ENCODE results near the gene MAP1S.

The MAP1S gene

DNA sequence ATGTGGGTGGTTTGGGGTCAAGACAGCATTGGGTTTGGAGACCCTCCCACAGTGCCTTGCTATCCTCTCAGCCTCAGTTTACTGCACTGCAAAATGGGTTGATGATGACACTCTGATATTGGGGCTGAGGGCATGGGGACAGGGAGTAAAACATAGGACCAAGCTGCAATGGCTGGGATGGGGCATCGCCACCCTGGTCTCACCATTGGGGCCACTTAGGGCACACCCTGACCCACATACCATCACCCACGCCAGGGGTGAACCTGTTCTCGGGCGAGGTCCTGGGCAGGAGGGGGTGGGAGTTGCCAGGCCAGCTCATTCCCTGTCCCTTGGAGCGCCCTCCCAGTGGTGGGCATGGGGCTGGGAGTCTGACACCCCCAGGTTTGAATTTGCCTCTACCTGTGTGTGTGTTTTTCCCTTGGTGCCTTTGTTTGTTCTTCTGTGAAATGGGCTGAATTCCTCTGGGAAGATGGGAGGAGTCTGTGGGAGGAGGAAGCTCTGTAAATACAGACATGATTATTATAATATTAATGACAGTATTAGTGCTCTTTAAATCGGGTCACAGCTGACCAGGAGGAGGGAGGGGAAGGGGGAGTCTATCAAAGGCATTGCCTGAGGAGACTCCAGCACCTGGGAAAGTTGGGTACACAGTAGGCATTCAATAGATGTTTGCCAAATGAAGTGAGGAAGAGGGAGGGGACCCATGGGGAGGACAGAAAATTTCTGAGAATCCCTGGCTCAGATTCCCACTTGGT lies 29.8 kb downstream of the MAP1S start:
- H4K8ac ChIP-seq (ENCODE audit: low read length): no peak overlapping the region
- H2BK5ac ChIP-seq (ENCODE audit: low read depth, low read length, poor library complexity, severe bottlenecking): no peak overlapping the region
- peaks cover 0 to 7% of the 10 kb centered on the region in 2 experiments for H3K27me3 ChIP-seq (ENCODE audit: control insufficient read depth in 1 of 2, insufficient read depth in 1 of 2, low read length in 2 of 2)
- no peak overlapping the region for H3K18ac ChIP-seq (ENCODE audit: low read depth in 1 of 2, low read length in 2 of 2)
- H3K4ac ChIP-seq (ENCODE audit: low read depth in 1 of 2, low read length in 2 of 2): no peak overlapping the region
- H2BK15ac ChIP-seq (ENCODE audit: low read depth, poor library complexity, severe bottlenecking): no peak overlapping the region
- H2BK120ac ChIP-seq (ENCODE audit: low read depth, low read length): no peak overlapping the region
- 69% methylated on average over 4 of the region's 6 CpGs for WGBS
- no peaks in the 10 kb centered on the region for H3K36me3 ChIP-seq (ENCODE audit: control insufficient read depth in 1 of 2, insufficient read depth in 2 of 2, low read depth in 1 of 2, low read length in 2 of 2)
- H3K4me2 ChIP-seq (ENCODE audit: low read length, poor library complexity, severe bottlenecking): no peak overlapping the region
- no peak overlapping the region for H4K91ac ChIP-seq (ENCODE audit: low read length)
- DNase-seq: no peak
- no peak overlapping the region for H2AFZ ChIP-seq (ENCODE audit: low read depth, low read length)
- H2BK12ac ChIP-seq (ENCODE audit: low read length in 2 of 2): no peak overlapping the region
- H3K9me3 ChIP-seq (ENCODE audit: control insufficient read depth, low read length): no peaks in the 10 kb centered on the region
- no peak overlapping the region for H3K14ac ChIP-seq (ENCODE audit: low read length in 2 of 2)
- no peak overlapping the region for H3K27ac ChIP-seq (ENCODE audit: low read length, poor library complexity, severe bottlenecking)
- peaks cover 6% of the 10 kb centered on the region for H3K4me1 ChIP-seq (ENCODE audit: control insufficient read depth, insufficient read depth, low read depth, low read length)
- H2AK5ac ChIP-seq (ENCODE audit: low read length, severe bottlenecking): no peak overlapping the region
- no peaks in the 10 kb centered on the region for H3K79me1 ChIP-seq (replicated peaks; ENCODE audit: low read length, poor library complexity, severe bottlenecking)
- no peak overlapping the region for H3K9ac ChIP-seq (ENCODE audit: low read length)
- H3K4me3 ChIP-seq (ENCODE audit: insufficient read depth in 1 of 2, low read depth in 1 of 2, low read length in 2 of 2): no peak overlapping the region
- no peak overlapping the region for H3K23ac ChIP-seq (ENCODE audit: low read length in 2 of 2)

DNA sequence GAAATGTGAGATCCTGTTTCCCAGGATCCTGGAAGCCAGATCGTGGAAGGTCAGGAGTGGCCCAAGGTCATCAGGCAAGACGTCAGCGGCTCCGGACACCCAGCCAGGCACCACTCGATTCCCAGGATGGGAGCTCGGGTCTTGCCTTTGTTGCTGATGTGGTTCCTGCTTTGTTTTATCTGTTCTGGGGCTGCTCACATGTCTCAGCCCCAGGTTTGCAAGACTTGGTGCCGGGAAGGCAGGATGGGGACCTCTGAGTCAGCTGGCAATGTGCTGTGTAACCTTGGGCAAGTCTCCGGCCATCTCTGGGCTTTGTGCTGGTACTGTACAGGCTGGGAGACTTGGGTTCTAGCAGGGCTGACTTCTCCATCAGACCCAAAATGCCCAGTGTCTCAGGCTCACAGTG lies 30.6 kb downstream of the MAP1S start:
- Histone ChIP-seq H3K4me2 (ENCODE audit: low read length, poor library complexity, severe bottlenecking) (no peak overlapping the region), H3K23ac (ENCODE audit: low read length in 2 of 2) (no peak overlapping the region), H3K9me3 (ENCODE audit: control insufficient read depth, low read length) (no peaks in the 10 kb centered on the region), H3K4ac (ENCODE audit: low read depth in 1 of 2, low read length in 2 of 2) (no peak overlapping the region), H2AFZ (ENCODE audit: low read depth, low read length) (no peak overlapping the region), H2AK5ac (ENCODE audit: low read length, severe bottlenecking) (no peak overlapping the region), H3K4me1 (ENCODE audit: control insufficient read depth, insufficient read depth, low read depth, low read length) (peaks cover 6% of the 10 kb centered on the region), H2BK120ac (ENCODE audit: low read depth, low read length) (no peak overlapping the region), H3K14ac (ENCODE audit: low read length in 2 of 2) (no peak overlapping the region), H2BK12ac (ENCODE audit: low read length in 2 of 2) (no peak overlapping the region), H3K27me3 (ENCODE audit: control insufficient read depth in 1 of 2, insufficient read depth in 1 of 2, low read length in 2 of 2) (peaks cover 0 to 7% of the 10 kb centered on the region in 2 experiments), H4K91ac (ENCODE audit: low read length) (no peak overlapping the region), H3K9ac (ENCODE audit: low read length) (no peak overlapping the region), H4K8ac (ENCODE audit: low read length) (peak overlapping the region; percentile 17), H3K79me1 (replicated peaks; ENCODE audit: low read length, poor library complexity, severe bottlenecking) (no peaks in the 10 kb centered on the region), H3K27ac (ENCODE audit: low read length, poor library complexity, severe bottlenecking) (no peak overlapping the region), H3K4me3 (ENCODE audit: insufficient read depth in 1 of 2, low read depth in 1 of 2, low read length in 2 of 2) (peak overlapping the region in 1 of 2 experiments; percentile 4), H3K36me3 (ENCODE audit: control insufficient read depth in 1 of 2, insufficient read depth in 2 of 2, low read depth in 1 of 2, low read length in 2 of 2) (no peaks in the 10 kb centered on the region), H3K18ac (ENCODE audit: low read depth in 1 of 2, low read length in 2 of 2) (no peak overlapping the region), H2BK5ac (ENCODE audit: low read depth, low read length, poor library complexity, severe bottlenecking) (no peak overlapping the region), H2BK15ac (ENCODE audit: low read depth, poor library complexity, severe bottlenecking) (no peak overlapping the region)
- 55% methylated on average over 8 of the region's 8 CpGs for WGBS
- DNase-seq: no peak

DNA sequence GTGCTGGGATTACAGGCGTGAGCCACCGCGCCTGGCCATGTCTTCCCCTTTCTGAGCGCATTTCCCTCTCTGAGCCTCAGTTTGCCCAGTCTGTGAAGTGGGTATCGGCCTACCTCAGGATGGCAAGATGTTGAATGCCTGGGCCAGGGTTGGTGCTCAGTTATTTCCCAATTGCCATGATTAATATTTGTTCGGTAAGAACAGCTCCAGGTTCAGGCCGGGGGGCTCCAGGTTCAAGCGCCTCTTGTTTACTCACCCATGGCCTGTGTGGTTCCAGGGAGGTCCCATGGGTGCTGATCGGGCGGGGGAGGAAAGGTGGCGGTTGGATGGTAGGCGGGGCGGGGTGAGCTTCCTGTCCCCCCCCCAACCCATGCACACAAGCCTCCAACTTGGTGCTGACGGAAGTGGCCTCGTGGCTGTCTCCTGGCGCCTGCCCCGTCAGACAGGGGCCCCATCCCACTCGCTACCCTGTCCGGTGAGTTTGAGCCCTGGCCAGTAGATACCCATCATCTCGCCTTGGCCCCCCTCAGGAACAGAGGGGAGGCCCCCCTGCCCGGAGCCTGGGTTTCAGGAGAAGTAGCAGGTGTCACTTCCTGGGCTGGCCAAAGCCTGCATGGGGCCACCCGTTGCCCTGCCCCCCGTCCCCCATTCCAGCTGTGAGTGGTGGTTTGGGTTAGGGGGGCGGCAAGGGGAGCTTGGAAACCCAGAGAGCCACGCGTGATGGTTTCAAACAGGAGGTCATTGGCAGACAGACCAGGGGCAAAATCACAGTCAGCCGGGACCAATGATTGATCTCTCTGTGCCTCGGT lies 32.0 kb downstream of the MAP1S start, which contains the start of gene FCHO1:
FCHO1 (plus strand) TSS at position 375 of the 809 bp plus-strand sequence. CDS start 3,688 bp downstream, outside the sequence.
- H2BK120ac ChIP-seq (ENCODE audit: low read depth, low read length): no peak within 1 kb of the TSS
- H3K4me1 ChIP-seq (ENCODE audit: control insufficient read depth, insufficient read depth, low read depth, low read length): peaks cover 11% of the 10 kb centered on the region
- no peak within 1 kb of the TSS for H3K4me3 ChIP-seq (ENCODE audit: insufficient read depth in 1 of 2, low read depth in 1 of 2, low read length in 2 of 2)
- H2BK15ac ChIP-seq (ENCODE audit: low read depth, poor library complexity, severe bottlenecking): no peak within 1 kb of the TSS
- no peak within 1 kb of the TSS for H3K18ac ChIP-seq (ENCODE audit: low read depth in 1 of 2, low read length in 2 of 2)
- H3K27ac ChIP-seq (ENCODE audit: low read length, poor library complexity, severe bottlenecking): no peak within 1 kb of the TSS
- no peak for DNase-seq
- no peak within 1 kb of the TSS for H3K9ac ChIP-seq (ENCODE audit: low read length)
- no peak within 1 kb of the TSS for H3K4ac ChIP-seq (ENCODE audit: low read depth in 1 of 2, low read length in 2 of 2)
- H2AK5ac ChIP-seq (ENCODE audit: low read length, severe bottlenecking): no peak within 1 kb of the TSS
- no peak within 1 kb of the TSS for H4K8ac ChIP-seq (ENCODE audit: low read length)
- H3K23ac ChIP-seq (ENCODE audit: low read length in 2 of 2): no peak within 1 kb of the TSS
- H3K79me1 ChIP-seq (replicated peaks; ENCODE audit: low read length, poor library complexity, severe bottlenecking): no peaks in the 10 kb centered on the region
- no peak within 1 kb of the TSS for H3K14ac ChIP-seq (ENCODE audit: low read length in 2 of 2)
- WGBS: 89% methylated on average over 23 of the region's 28 CpGs
- no peaks in the 10 kb centered on the region for H3K9me3 ChIP-seq (ENCODE audit: control insufficient read depth, low read length)
- no peak within 1 kb of the TSS for H3K4me2 ChIP-seq (ENCODE audit: low read length, poor library complexity, severe bottlenecking)
- H3K36me3 ChIP-seq (ENCODE audit: control insufficient read depth in 1 of 2, insufficient read depth in 2 of 2, low read depth in 1 of 2, low read length in 2 of 2): no peaks in the 10 kb centered on the region
- H3K27me3 ChIP-seq (ENCODE audit: control insufficient read depth in 1 of 2, insufficient read depth in 1 of 2, low read length in 2 of 2): peaks cover 0 to 7% of the 10 kb centered on the region in 2 experiments
- H2BK12ac ChIP-seq (ENCODE audit: low read length in 2 of 2): no peak within 1 kb of the TSS
- H2BK5ac ChIP-seq (ENCODE audit: low read depth, low read length, poor library complexity, severe bottlenecking): no peak within 1 kb of the TSS
- no peak within 1 kb of the TSS for H2AFZ ChIP-seq (ENCODE audit: low read depth, low read length)
- no peak within 1 kb of the TSS for H4K91ac ChIP-seq (ENCODE audit: low read length)

DNA sequence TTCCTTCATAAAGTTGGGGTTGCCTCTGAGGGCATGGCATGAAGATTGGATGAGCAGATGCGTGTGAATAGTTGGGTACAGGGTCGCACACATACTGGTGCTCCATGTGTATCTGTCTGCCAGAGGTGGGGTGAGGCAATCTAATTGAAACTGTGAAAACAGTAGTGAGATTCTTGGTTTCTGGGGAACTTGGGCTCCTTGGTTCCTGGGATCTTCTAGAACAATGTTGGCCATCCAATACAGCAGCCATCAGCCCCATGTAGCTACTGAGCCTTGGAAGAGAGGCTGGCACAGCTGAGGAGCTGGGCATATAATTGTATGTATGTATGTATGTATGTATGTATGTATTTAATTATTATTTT lies 32.6 kb downstream of the MAP1S start:
- H2BK5ac ChIP-seq (ENCODE audit: low read depth, low read length, poor library complexity, severe bottlenecking): no peak overlapping the region
- peaks cover 13% of the 10 kb centered on the region for H3K4me1 ChIP-seq (ENCODE audit: control insufficient read depth, insufficient read depth, low read depth, low read length)
- no peak overlapping the region for H3K4ac ChIP-seq (ENCODE audit: low read depth in 1 of 2, low read length in 2 of 2)
- no peak overlapping the region for H4K8ac ChIP-seq (ENCODE audit: low read length)
- peaks cover 0 to 7% of the 10 kb centered on the region in 2 experiments for H3K27me3 ChIP-seq (ENCODE audit: control insufficient read depth in 1 of 2, insufficient read depth in 1 of 2, low read length in 2 of 2)
- no peak overlapping the region for H3K4me3 ChIP-seq (ENCODE audit: insufficient read depth in 1 of 2, low read depth in 1 of 2, low read length in 2 of 2)
- H3K36me3 ChIP-seq (ENCODE audit: control insufficient read depth in 1 of 2, insufficient read depth in 2 of 2, low read depth in 1 of 2, low read length in 2 of 2): no peaks in the 10 kb centered on the region
- no peaks in the 10 kb centered on the region for H3K9me3 ChIP-seq (ENCODE audit: control insufficient read depth, low read length)
- no peak for DNase-seq
- WGBS: 84% methylated on average over 2 of the region's 2 CpGs
- no peak overlapping the region for H2AFZ ChIP-seq (ENCODE audit: low read depth, low read length)
- H3K18ac ChIP-seq (ENCODE audit: low read depth in 1 of 2, low read length in 2 of 2): no peak overlapping the region
- no peak overlapping the region for H2BK12ac ChIP-seq (ENCODE audit: low read length in 2 of 2)
- H3K4me2 ChIP-seq (ENCODE audit: low read length, poor library complexity, severe bottlenecking): no peak overlapping the region
- no peaks in the 10 kb centered on the region for H3K79me1 ChIP-seq (replicated peaks; ENCODE audit: low read length, poor library complexity, severe bottlenecking)
- H3K9ac ChIP-seq (ENCODE audit: low read length): no peak overlapping the region
- no peak overlapping the region for H2BK15ac ChIP-seq (ENCODE audit: low read depth, poor library complexity, severe bottlenecking)
- no peak overlapping the region for H3K27ac ChIP-seq (ENCODE audit: low read length, poor library complexity, severe bottlenecking)
- no peak overlapping the region for H2BK120ac ChIP-seq (ENCODE audit: low read depth, low read length)
- H3K14ac ChIP-seq (ENCODE audit: low read length in 2 of 2): no peak overlapping the region
- no peak overlapping the region for H4K91ac ChIP-seq (ENCODE audit: low read length)
- H3K23ac ChIP-seq (ENCODE audit: low read length in 2 of 2): no peak overlapping the region
- H2AK5ac ChIP-seq (ENCODE audit: low read length, severe bottlenecking): no peak overlapping the region

Data from mesenchymal stem cell (in vitro differentiated cells and primary cell).